Testis (tissue), 2 donors: ENCODE data around the gene SDCBP2.

ENCODE experiments used
- CTCF ChIP-seq, 3 experiments: fragments of 450-650 bp in 2 of 3; fragments of 200-600 bp in 1 of 3; sonication (generic) in 1 of 3; IDR thresholded peaks; one replicate each; pipeline ENCODE4 v1.5.1; 2016 to 2019; ENCODE audit warnings: antibody characterized with exemption in 3 of 3, mild to moderate bottlenecking in 2 of 3, moderate library complexity in 1 of 3
- POLR2A ChIP-seq: fragments of 450-650 bp; IDR thresholded peaks from one replicate; pipeline ENCODE4 v1.6.1; 2017; ENCODE audit warnings: antibody characterized with exemption, mild to moderate bottlenecking, moderate library complexity

- no peak for TF ChIP-seq CTCF (IDR thresholded peaks at IDR 0.05)
- no peak for TF ChIP-seq POLR2A
These were observed 11.2 kb downstream of the SDCBP2 start for GRCh38 chr20:1317545-1318255.
